Fibroblast of lung (primary cell): ENCODE measurements around the gene VSIG10L. TPM values are rescaled to one million over a fixed set of nuclear protein-coding genes. Genes with fewer than 3 reads are reported as not detected.

ENCODE experiments used
- DNase-seq, 2 donors: peaks; one replicate each; pipeline versions ENCODE4 v3.0.0 to v3.0.0-alpha.2; 2010; ENCODE audit warnings: low read depth in 2 of 2
- H2AFZ ChIP-seq: 2 replicates; pipeline ENCODE4 v1.5.1; 2012; ENCODE audit warnings: low read length, control low read depth, inconsistent platforms
- H3K27ac ChIP-seq: 2 replicates; pipeline ENCODE4 v1.5.1; 2011; ENCODE audit warnings: low read length, control low read depth; ENCODE audit not compliant: insufficient read depth
- H3K27me3 ChIP-seq: 2 replicates; pipeline ENCODE4 v1.5.1; 2011; ENCODE audit warnings: mild to moderate bottlenecking, low read length; ENCODE audit not compliant: control insufficient read depth, insufficient read depth
- H3K36me3 ChIP-seq: 2 replicates; pipeline ENCODE4 v1.5.1; 2011; ENCODE audit warnings: low read length; ENCODE audit not compliant: control insufficient read depth, insufficient read depth
- H3K4me1 ChIP-seq: 2 replicates; pipeline ENCODE4 v1.5.1; 2011; ENCODE audit warnings: low read length; ENCODE audit not compliant: control insufficient read depth, insufficient read depth; ENCODE audit errors: extremely low read depth
- H3K4me2 ChIP-seq: 2 replicates; pipeline ENCODE4 v1.5.1; 2011; ENCODE audit warnings: low read length, control low read depth; ENCODE audit not compliant: insufficient read depth; ENCODE audit errors: extremely low read depth
- H3K4me3 ChIP-seq, 4 experiments: fragments of 200-600 bp in 1 of 4; sonication (generic) in 1 of 4; replicated peaks in 1 of 4; 2 replicates each; pipeline ENCODE4 v1.5.1; 2011 to 2016; ENCODE audit warnings: low read length in 4 of 4, low read depth in 3 of 4, mild to moderate bottlenecking in 3 of 4, control low read depth in 2 of 4, inconsistent platforms in 1 of 4, mixed read lengths in 1 of 4; ENCODE audit not compliant: insufficient read depth in 1 of 4; ENCODE audit errors: control extremely low read depth in 1 of 4
- H3K79me2 ChIP-seq: 2 replicates; pipeline ENCODE4 v1.5.1; 2012; ENCODE audit warnings: mild to moderate bottlenecking, low read length, inconsistent platforms; ENCODE audit not compliant: control insufficient read depth, insufficient read depth
- H3K9ac ChIP-seq: 2 replicates; pipeline ENCODE4 v1.5.1; 2011; ENCODE audit warnings: mild to moderate bottlenecking, low read length, control low read depth; ENCODE audit not compliant: insufficient read depth
- H3K9me3 ChIP-seq: 2 replicates; pipeline ENCODE4 v1.5.1; 2012; ENCODE audit warnings: low read depth, low read length; ENCODE audit not compliant: control insufficient read depth, insufficient read depth
- H4K20me1 ChIP-seq: 2 replicates; pipeline ENCODE4 v1.5.1; 2011; ENCODE audit warnings: low read length; ENCODE audit not compliant: control insufficient read depth, insufficient read depth; ENCODE audit errors: extremely low read depth
- CTCF ChIP-seq, 2 donors: IDR thresholded peaks in 1 of 2; conservative IDR thresholded peaks in 1 of 2; 1 replicate in 1 of 2; 2 replicates in 1 of 2; pipeline ENCODE4 v1.5.1; 2011 to 2012; ENCODE audit warnings: low read length in 2 of 2, control low read depth in 1 of 2, inconsistent platforms in 1 of 2, low read depth in 1 of 2, mild to moderate bottlenecking in 1 of 2
- EZH2 ChIP-seq: IDR thresholded peaks from 2 replicates; pipeline ENCODE4 v1.5.1; 2012; ENCODE audit warnings: low read length, control low read depth, mild to moderate bottlenecking; ENCODE audit errors: missing control alignments
- polyA plus RNA-seq, 2 donors: library from polyadenylated mRNA; depleted of rRNA in 1 of 2; stranded (reverse) in 1 of 2; unstranded in 1 of 2; fragments of >200 nt; gene quantifications; 2 replicates each; pipeline ENCODE4 v1.2.1, GENCODE V29; 2011 to 2012; ENCODE audit warnings: missing spikeins in 1 of 2
- total RNA-seq: library from RNA; depleted of rRNA; stranded (reverse); fragments of >200 nt; gene quantifications from 2 replicates; pipeline ENCODE4 v1.2.1, GENCODE V29; 2014

Gene VSIG10L
- total and polyA plus RNA-seq, 2 donors (not counting 1 experiment from before 2014, with no cell fraction given): 0.33 to 0.66 TPM

- Histone ChIP-seq H3K9ac (no peak overlapping the region), H3K4me1 (peaks cover 6% of the 10 kb centered on the region), H2AFZ (no peak overlapping the region), H3K9me3 (no peaks in the 10 kb centered on the region), H3K27me3 (no peaks in the 10 kb centered on the region), H4K20me1 (no peaks in the 10 kb centered on the region), H3K4me2 (no peak overlapping the region), H3K79me2 (peaks cover 4% of the 10 kb centered on the region), H3K36me3 (no peaks in the 10 kb centered on the region), H3K27ac (no peak overlapping the region), H3K4me3 (no peak overlapping the region)
- DNase-seq: no peak
- TF ChIP-seq EZH2: no peak
- TF ChIP-seq CTCF (conservative IDR thresholded peaks at IDR 0.05 in 1 of 2, IDR thresholded peaks at IDR 0.05 in 1 of 2; ENCODE audit: low read depth in 1 of 2, low read length in 2 of 2): no peak
These were observed 28.3 kb upstream of the VSIG10L start for GRCh38 chr19:51370230-51370629.

- no peak for TF ChIP-seq EZH2
- no peak for TF ChIP-seq CTCF (conservative IDR thresholded peaks at IDR 0.05 in 1 of 2, IDR thresholded peaks at IDR 0.05 in 1 of 2; ENCODE audit: low read depth in 1 of 2, low read length in 2 of 2)
- no peaks in the 10 kb centered on the region for H4K20me1 ChIP-seq
- H3K4me2 ChIP-seq: peak within 1 kb of the TSS; percentile 82
- H3K79me2 ChIP-seq: peaks cover 4% of the 10 kb centered on the region
- no peaks in the 10 kb centered on the region for H3K9me3 ChIP-seq
- peaks cover 6% of the 10 kb centered on the region for H3K4me1 ChIP-seq
- H3K27me3 ChIP-seq: no peaks in the 10 kb centered on the region
- H2AFZ ChIP-seq: peak within 1 kb of the TSS; percentile 98
- H3K4me3 ChIP-seq: peak within 1 kb of the TSS; percentile 64 to 98 (median 80)
- H3K27ac ChIP-seq: peak within 1 kb of the TSS; percentile 84
- H3K9ac ChIP-seq: peak within 1 kb of the TSS; percentile 82
- DNase-seq: no peak
- H3K36me3 ChIP-seq: no peaks in the 10 kb centered on the region
These were observed 26.7 kb upstream of the VSIG10L start, which contains the start of gene CLDND2 for GRCh38 chr19:51368366-51369282. Gene CLDND2 (minus strand): TSS chr19:51369003. CDS start chr19:51368577, 426 bp downstream.

GRCh38 chr19:51367565-51368365 is 25.8 kb upstream of the VSIG10L start:
- Histone ChIP-seq H4K20me1 (no peaks in the 10 kb centered on the region), H3K4me1 (peaks cover 9% of the 10 kb centered on the region), H3K4me2 (peak overlapping the region; percentile 82), H3K9ac (peak overlapping the region; percentile 82), H3K9me3 (no peaks in the 10 kb centered on the region), H3K27ac (peak overlapping the region; percentile 84), H2AFZ (peak overlapping the region; percentile 98), H3K79me2 (peaks cover 4% of the 10 kb centered on the region), H3K4me3 (peak overlapping the region; percentile 71 to 98 (median 82)), H3K27me3 (no peaks in the 10 kb centered on the region), H3K36me3 (no peaks in the 10 kb centered on the region)
- peak; percentile 98 for DNase-seq
- no peak for TF ChIP-seq CTCF (conservative IDR thresholded peaks at IDR 0.05 in 1 of 2, IDR thresholded peaks at IDR 0.05 in 1 of 2; ENCODE audit: low read depth in 1 of 2, low read length in 2 of 2)
- no peak for TF ChIP-seq EZH2
